Trophoblast cell (in vitro differentiated cells and primary cell): ENCODE data around the gene SLC5A12.

Experiments
- DNase-seq, 2 donors: peaks; one replicate each; pipeline ENCODE4 v3.0.0-alpha.2; 2016
- H2AFZ ChIP-seq: 2 replicates; pipeline ENCODE4 v1.6.1; 2013; ENCODE audit warnings: low read length, moderate library complexity, mild to moderate bottlenecking; ENCODE audit not compliant: insufficient read depth, poor library complexity
- H2AK5ac ChIP-seq: 2 replicates; pipeline ENCODE4 v1.6.1; 2013; ENCODE audit warnings: mild to moderate bottlenecking, low read length
- H2BK120ac ChIP-seq: 2 replicates; pipeline ENCODE4 v1.6.1; 2013; ENCODE audit warnings: low read length, mild to moderate bottlenecking, moderate library complexity; ENCODE audit not compliant: insufficient read depth, poor library complexity
- H2BK12ac ChIP-seq: 2 replicates; pipeline ENCODE4 v1.6.1; 2013; ENCODE audit warnings: mild to moderate bottlenecking, low read length, moderate library complexity
- H2BK5ac ChIP-seq: 2 replicates; pipeline ENCODE4 v1.6.1; 2013; ENCODE audit warnings: low read length, low read depth, moderate library complexity, mild to moderate bottlenecking; ENCODE audit not compliant: poor library complexity
- H3K14ac ChIP-seq: 2 replicates; pipeline ENCODE4 v1.6.1; 2013; ENCODE audit warnings: mild to moderate bottlenecking, low read length
- H3K18ac ChIP-seq: 2 replicates; pipeline ENCODE4 v1.6.1; 2013; ENCODE audit warnings: mild to moderate bottlenecking, low read length
- H3K23ac ChIP-seq: 2 replicates; pipeline ENCODE4 v1.6.1; 2013; ENCODE audit warnings: low read length
- H3K27ac ChIP-seq: 2 replicates; pipeline ENCODE4 v1.5.1; 2013; ENCODE audit warnings: low read depth, mild to moderate bottlenecking, inconsistent platforms, low read length, moderate library complexity
- H3K27me3 ChIP-seq: 2 replicates; pipeline ENCODE4 v1.6.1; 2013; ENCODE audit warnings: inconsistent platforms, mild to moderate bottlenecking, low read length, moderate library complexity; ENCODE audit not compliant: insufficient read depth
- H3K36me3 ChIP-seq, 2 experiments: 1 replicate in 1 of 2; 2 replicates in 1 of 2; pipeline ENCODE4 v1.6.1; 2013; ENCODE audit warnings: low read length in 2 of 2, mild to moderate bottlenecking in 2 of 2, moderate library complexity in 1 of 2; ENCODE audit not compliant: insufficient read depth in 2 of 2, control insufficient read depth in 1 of 2
- H3K4ac ChIP-seq: 2 replicates; pipeline ENCODE4 v1.6.1; 2013; ENCODE audit warnings: low read depth, mild to moderate bottlenecking, low read length, moderate library complexity
- H3K4me1 ChIP-seq, 2 experiments: 1 replicate in 1 of 2; 2 replicates in 1 of 2; pipeline ENCODE4 v1.6.1; 2013; ENCODE audit warnings: low read length in 2 of 2, mild to moderate bottlenecking in 2 of 2, moderate library complexity in 1 of 2; ENCODE audit not compliant: insufficient read depth in 2 of 2, control insufficient read depth in 1 of 2
- H3K4me2 ChIP-seq: 2 replicates; pipeline ENCODE4 v1.6.1; 2013; ENCODE audit warnings: inconsistent platforms, mild to moderate bottlenecking, low read length, moderate library complexity
- H3K4me3 ChIP-seq: 2 replicates; pipeline ENCODE4 v1.5.1; 2013; ENCODE audit warnings: mild to moderate bottlenecking, low read depth, low read length, inconsistent platforms
- H3K79me1 ChIP-seq: one replicate; pipeline ENCODE4 v1.6.1; 2013; ENCODE audit warnings: low read length
- H3K79me2 ChIP-seq: 2 replicates; pipeline ENCODE4 v1.6.1; 2013; ENCODE audit warnings: low read length, mild to moderate bottlenecking; ENCODE audit not compliant: control insufficient read depth, insufficient read depth, poor library complexity
- H3K9ac ChIP-seq: 2 replicates; pipeline ENCODE4 v1.6.1; 2013; ENCODE audit warnings: mild to moderate bottlenecking, low read length
- H3K9me3 ChIP-seq: 2 replicates; pipeline ENCODE4 v1.6.1; 2013; ENCODE audit warnings: low read depth, mild to moderate bottlenecking, control low read depth, inconsistent platforms, low read length; ENCODE audit not compliant: insufficient read depth
- H4K12ac ChIP-seq: 2 replicates; pipeline ENCODE4 v1.6.1; 2013; ENCODE audit warnings: low read depth, mild to moderate bottlenecking, low read length, moderate library complexity
- H4K8ac ChIP-seq: 2 replicates; pipeline ENCODE4 v1.6.1; 2013; ENCODE audit warnings: low read depth, mild to moderate bottlenecking, low read length, moderate library complexity
- H4K91ac ChIP-seq: one replicate; pipeline ENCODE4 v1.6.1; 2013; ENCODE audit warnings: low read depth, mild to moderate bottlenecking, low read length, moderate library complexity
- WGBS: extraction: QIAGEN DNeasy Blood & Tissue Kit; methylation state at CpG from one replicate; pipeline ENCODE4 v1.1.7; 2013; ENCODE audit warnings: missing lambda C conversion rate; ENCODE audit not compliant: insufficient read length, insufficient coverage; ENCODE audit errors: extremely low coverage; 5-methylcytosine and 5-hydroxymethylcytosine counted together

Gene SLC5A12

GRCh38 chr11:26706181-26706580 is 15.7 kb downstream of the SLC5A12 start:
- no peak overlapping the region for H3K9ac ChIP-seq
- H3K36me3 ChIP-seq = no peaks in the 10 kb centered on the region
- no peak overlapping the region for H4K91ac ChIP-seq
- no peak overlapping the region for H2AFZ ChIP-seq
- H3K4me1 ChIP-seq = no peaks in the 10 kb centered on the region
- no peak overlapping the region for H2AK5ac ChIP-seq
- H3K4me2 ChIP-seq = no peak overlapping the region
- H2BK120ac ChIP-seq = no peak overlapping the region
- no peak overlapping the region for H3K23ac ChIP-seq
- H3K14ac ChIP-seq = no peak overlapping the region
- no peak overlapping the region for H4K8ac ChIP-seq
- no peak overlapping the region for H3K27ac ChIP-seq
- DNase-seq = no peak
- H2BK12ac ChIP-seq = no peak overlapping the region
- no peaks in the 10 kb centered on the region for H3K79me1 ChIP-seq
- no peaks in the 10 kb centered on the region for H3K27me3 ChIP-seq
- no peak overlapping the region for H2BK5ac ChIP-seq
- no CpG with 5 or more reads among the region's 1 CpG for WGBS
- H3K79me2 ChIP-seq = no peaks in the 10 kb centered on the region
- no peak overlapping the region for H3K18ac ChIP-seq
- H3K9me3 ChIP-seq = no peaks in the 10 kb centered on the region
- no peak overlapping the region for H3K4ac ChIP-seq
- H4K12ac ChIP-seq = no peak overlapping the region
- no peak overlapping the region for H3K4me3 ChIP-seq

GRCh38 chr11:26704249-26704648 is 17.6 kb downstream of the SLC5A12 start:
- Histone ChIP-seq H3K79me1 (no peaks in the 10 kb centered on the region), H3K27me3 (no peaks in the 10 kb centered on the region), H3K23ac (no peak overlapping the region), H3K9me3 (no peaks in the 10 kb centered on the region), H3K36me3 (no peaks in the 10 kb centered on the region), H4K12ac (no peak overlapping the region), H3K18ac (no peak overlapping the region), H3K9ac (no peak overlapping the region), H4K91ac (no peak overlapping the region), H4K8ac (no peak overlapping the region), H3K4me2 (no peak overlapping the region), H3K4me1 (no peaks in the 10 kb centered on the region), H2BK5ac (no peak overlapping the region), H3K14ac (no peak overlapping the region), H3K4ac (no peak overlapping the region), H3K79me2 (no peaks in the 10 kb centered on the region), H3K27ac (no peak overlapping the region), H3K4me3 (no peak overlapping the region), H2BK120ac (no peak overlapping the region), H2AFZ (no peak overlapping the region), H2BK12ac (no peak overlapping the region), H2AK5ac (no peak overlapping the region)
- peak; percentile 78 to 89 for DNase-seq
- no CpG with 5 or more reads among the region's 1 CpG for WGBS

- no peak overlapping the region for H3K4ac ChIP-seq
Measured at GRCh38 chr11:26703411-26704191, 18.3 kb downstream of the SLC5A12 start.

GRCh38 chr11:26702406-26702805 is 19.5 kb downstream of the SLC5A12 start:
- H3K27me3 ChIP-seq = no peaks in the 10 kb centered on the region
- H3K79me2 ChIP-seq = no peaks in the 10 kb centered on the region
- no peaks in the 10 kb centered on the region for H3K9me3 ChIP-seq
- H3K18ac ChIP-seq = no peak overlapping the region
- H3K14ac ChIP-seq = no peak overlapping the region
- no peak overlapping the region for H2BK120ac ChIP-seq
- no peaks in the 10 kb centered on the region for H3K4me1 ChIP-seq
- H3K23ac ChIP-seq = no peak overlapping the region
- no peaks in the 10 kb centered on the region for H3K79me1 ChIP-seq
- H3K4ac ChIP-seq = no peak overlapping the region
- H3K36me3 ChIP-seq = no peaks in the 10 kb centered on the region
- H4K8ac ChIP-seq = no peak overlapping the region
- H2AK5ac ChIP-seq = no peak overlapping the region
- H2BK12ac ChIP-seq = no peak overlapping the region
- no peak overlapping the region for H4K91ac ChIP-seq
- H3K4me2 ChIP-seq = no peak overlapping the region
- DNase-seq = no peak
- H3K27ac ChIP-seq = no peak overlapping the region
- no peak overlapping the region for H4K12ac ChIP-seq
- no peak overlapping the region for H2BK5ac ChIP-seq
- H3K4me3 ChIP-seq = no peak overlapping the region
- H3K9ac ChIP-seq = no peak overlapping the region
- H2AFZ ChIP-seq = no peak overlapping the region

More at GRCh38 chr11:26703411-26704191, 18.3 kb downstream of the SLC5A12 start:
- Histone ChIP-seq H3K18ac (no peak overlapping the region), H2BK12ac (no peak overlapping the region), H3K9me3 (no peaks in the 10 kb centered on the region), H4K8ac (no peak overlapping the region), H3K27ac (no peak overlapping the region), H4K12ac (no peak overlapping the region), H2AK5ac (no peak overlapping the region), H3K79me2 (no peaks in the 10 kb centered on the region), H2BK5ac (no peak overlapping the region), H3K4me3 (no peak overlapping the region), H2BK120ac (no peak overlapping the region), H3K79me1 (no peaks in the 10 kb centered on the region), H3K27me3 (no peaks in the 10 kb centered on the region), H3K36me3 (no peaks in the 10 kb centered on the region), H2AFZ (no peak overlapping the region), H4K91ac (no peak overlapping the region), H3K4me2 (no peak overlapping the region), H3K9ac (no peak overlapping the region), H3K4me1 (no peaks in the 10 kb centered on the region), H3K23ac (no peak overlapping the region), H3K14ac (no peak overlapping the region)
- WGBS = no CpG with 5 or more reads among the region's 5 CpGs
- peak in 1 of 2 donors; percentile 29 for DNase-seq
